Caco-2 (cell line): ENCODE data around the gene PEX6. TPM values are rescaled to one million over a fixed set of nuclear protein-coding genes. Genes with fewer than 3 reads are reported as not detected.

Experiments used
- BruUV-seq: library from RNA; stranded (reverse); fragments of 400-500 nt; replicated peaks from 2 replicates; lab custom pipeline; 2021; lab: Mats Ljungman, UMichigan
- CTCF ChIA-PET: fragments of 300-600 bp; sonication (Branson Sonifier 250); formaldehyde crosslinking; loops from one replicate; lab custom pipeline; 2022; ENCODE audit warnings: antibody characterized with exemption; lab: Charles Lee
- POLR2A ChIA-PET: fragments of 300-600 bp; sonication (Branson Sonifier 250); formaldehyde crosslinking; loops from one replicate; lab custom pipeline; 2022; ENCODE audit warnings: antibody characterized with exemption; lab: Charles Lee
- DNase-seq, 2 experiments: peaks; one replicate each; pipeline versions ENCODE4 v3.0.0 to v3.0.0-alpha.2; 2020 to 2022
- H3K27me3 ChIP-seq: replicated peaks from 2 replicates; pipeline ENCODE4 v1.6.0; 2011; ENCODE audit warnings: low read length; ENCODE audit not compliant: control insufficient read depth, insufficient read depth
- H3K36me3 ChIP-seq: 2 replicates; pipeline ENCODE4 v1.5.1; 2011; ENCODE audit warnings: low read length; ENCODE audit not compliant: control insufficient read depth, insufficient read depth
- H3K4me1 ChIP-seq: fragments of 250-450 bp; sonication (Bioruptor Pico); 2 replicates; pipeline ENCODE4 v1.5.1; 2020; ENCODE audit warnings: mild to moderate bottlenecking
- H3K4me3 ChIP-seq: 2 replicates; pipeline ENCODE4 v1.5.1; 2011; ENCODE audit warnings: low read depth, mild to moderate bottlenecking, control low read depth, low read length
- H3K9me3 ChIP-seq: fragments of 250-450 bp; sonication (Bioruptor Pico); 2 replicates; pipeline ENCODE4 v1.5.1; 2020; ENCODE audit warnings: mild to moderate bottlenecking, moderate library complexity
- H3K27ac Mint-ChIP-seq: one replicate; pipeline ENCODE4 v1.8.0; 2022; ENCODE audit warnings: mixed read lengths; ENCODE audit not compliant: unreplicated experiment
- H3K27me3 Mint-ChIP-seq: one replicate; pipeline ENCODE4 v1.8.0; 2022; ENCODE audit warnings: mixed read lengths; ENCODE audit not compliant: insufficient read depth, unreplicated experiment
- H3K36me3 Mint-ChIP-seq: one replicate; pipeline ENCODE4 v1.8.0; 2022; ENCODE audit warnings: mild to moderate bottlenecking, mixed read lengths; ENCODE audit not compliant: insufficient read depth, unreplicated experiment
- H3K4me1 Mint-ChIP-seq: one replicate; pipeline ENCODE4 v1.8.0; 2022; ENCODE audit warnings: low read depth, mixed read lengths; ENCODE audit not compliant: unreplicated experiment
- H3K4me3 Mint-ChIP-seq: one replicate; pipeline ENCODE4 v1.8.0; 2022; ENCODE audit warnings: mild to moderate bottlenecking, moderate library complexity, mixed read lengths; ENCODE audit not compliant: unreplicated experiment
- H3K9me3 Mint-ChIP-seq: one replicate; pipeline ENCODE4 v1.8.0; 2022; ENCODE audit warnings: mixed read lengths; ENCODE audit not compliant: unreplicated experiment
- intact Hi-C: fragments of 100-400 bp; cut with micrococcal nuclease; formaldehyde crosslinking; loops from one replicate; pipeline ENCODE4 v1.10.0; 2022; ENCODE audit not compliant: unreplicated experiment
- total RNA-seq: library from RNA; stranded (reverse); gene quantifications from 2 replicates; pipeline ENCODE4 v1.2.3, GENCODE V29; 2022
- TF ChIP-seq, protein P1 (sequence below), 2 experiments: fragments of 200-600 bp in 1 of 2; IDR thresholded peaks; 1 replicate in 1 of 2; 2 replicates in 1 of 2; pipeline versions ENCODE4 v1.5.1 to v1.8.0; 2011 to 2022; ENCODE audit warnings: antibody characterized with exemption in 1 of 2, control low read depth in 1 of 2, inconsistent platforms in 1 of 2, low read depth in 1 of 2, low read length in 1 of 2, mild to moderate bottlenecking in 1 of 2, moderate library complexity in 1 of 2; ENCODE audit not compliant: insufficient read depth in 1 of 2, severe bottlenecking in 1 of 2, unreplicated experiment in 1 of 2

The PEX6 gene
- total RNA-seq, 1 experiment from 2014 or later: 6.9 TPM

DNA sequence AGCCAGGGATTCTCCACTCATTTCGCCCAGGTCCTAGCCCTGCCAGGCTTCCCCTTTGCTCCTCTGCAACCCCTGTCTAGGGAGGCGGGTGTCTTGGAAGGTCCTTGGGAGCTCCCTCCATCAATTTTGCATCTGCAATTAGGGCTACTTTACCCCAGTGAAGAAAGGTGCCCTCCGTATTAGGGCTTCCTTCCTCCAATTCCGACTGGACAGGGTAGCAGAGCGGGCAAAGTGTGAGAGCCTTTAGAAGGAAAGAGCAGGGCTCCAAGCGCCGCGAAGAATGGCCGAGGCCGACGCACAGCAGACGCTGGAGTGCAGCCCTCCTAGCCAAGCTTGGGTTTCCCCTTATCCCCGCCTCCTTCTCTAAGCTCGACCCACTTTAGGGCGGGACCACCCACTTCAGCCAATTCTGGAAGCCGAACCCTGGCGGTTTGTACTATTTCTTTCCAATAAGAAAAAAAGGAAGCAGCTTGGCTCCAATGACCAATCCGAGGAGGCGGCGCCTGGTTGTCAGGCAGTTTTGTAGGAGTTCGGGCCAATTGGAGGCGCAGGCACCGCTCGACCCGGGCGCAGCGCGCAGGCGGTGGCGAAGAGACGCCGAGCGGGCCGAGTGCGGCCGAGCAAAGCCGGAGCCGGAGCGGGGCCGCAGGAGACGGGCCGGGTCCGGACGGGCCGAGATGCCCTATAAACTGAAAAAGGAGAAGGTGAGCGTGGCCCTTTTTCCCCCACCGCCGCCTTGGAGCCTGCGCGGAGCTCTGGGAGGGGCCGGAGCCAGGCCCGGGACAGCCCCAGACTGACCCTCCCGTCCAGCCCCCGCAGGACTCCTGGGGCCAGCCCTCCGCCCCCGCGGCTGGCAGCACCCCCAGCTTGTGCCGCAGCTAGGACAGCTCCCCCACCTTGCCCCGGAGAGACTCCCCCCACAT is 5.3 kb upstream of the PEX6 start, which contains the start of gene PPP2R5D:
Gene PPP2R5D (plus strand): TSS at position 570 of the 923 bp plus-strand sequence. CDS start 108 bp downstream, at position 678.
- Mint-ChIP-seq H3K4me1 (peaks cover 36% of the 10 kb centered on the region), H3K36me3 (peaks cover 2% of the 10 kb centered on the region), H3K27ac (peak within 1 kb of the TSS; percentile 87), H3K4me3 (peak within 1 kb of the TSS; percentile 91), H3K27me3 (no peaks in the 10 kb centered on the region), H3K9me3 (no peaks in the 10 kb centered on the region)
- POLR2A ChIA-PET: interaction anchor here (0.6 to 1.7 kb wide), 20 partner anchors 9 to 494 kb away, joined by 3 to 24 read pairs (median 4); partner anchors contain the start of genes CNPY3, CUL7, KLC4 and KLHDC3
- no peaks in the 10 kb centered on the region for H3K4me1 ChIP-seq
- DNase-seq: peak; percentile 97
- H3K27me3 ChIP-seq: no peaks in the 10 kb centered on the region
- TF ChIP-seq, protein P1, sequence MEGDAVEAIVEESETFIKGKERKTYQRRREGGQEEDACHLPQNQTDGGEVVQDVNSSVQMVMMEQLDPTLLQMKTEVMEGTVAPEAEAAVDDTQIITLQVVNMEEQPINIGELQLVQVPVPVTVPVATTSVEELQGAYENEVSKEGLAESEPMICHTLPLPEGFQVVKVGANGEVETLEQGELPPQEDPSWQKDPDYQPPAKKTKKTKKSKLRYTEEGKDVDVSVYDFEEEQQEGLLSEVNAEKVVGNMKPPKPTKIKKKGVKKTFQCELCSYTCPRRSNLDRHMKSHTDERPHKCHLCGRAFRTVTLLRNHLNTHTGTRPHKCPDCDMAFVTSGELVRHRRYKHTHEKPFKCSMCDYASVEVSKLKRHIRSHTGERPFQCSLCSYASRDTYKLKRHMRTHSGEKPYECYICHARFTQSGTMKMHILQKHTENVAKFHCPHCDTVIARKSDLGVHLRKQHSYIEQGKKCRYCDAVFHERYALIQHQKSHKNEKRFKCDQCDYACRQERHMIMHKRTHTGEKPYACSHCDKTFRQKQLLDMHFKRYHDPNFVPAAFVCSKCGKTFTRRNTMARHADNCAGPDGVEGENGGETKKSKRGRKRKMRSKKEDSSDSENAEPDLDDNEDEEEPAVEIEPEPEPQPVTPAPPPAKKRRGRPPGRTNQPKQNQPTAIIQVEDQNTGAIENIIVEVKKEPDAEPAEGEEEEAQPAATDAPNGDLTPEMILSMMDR (IDR thresholded peaks at IDR 0.05; ENCODE audit: insufficient read depth in 1 of 2, low read depth in 1 of 2, low read length in 1 of 2, severe bottlenecking in 1 of 2, unreplicated experiment in 1 of 2): no peak
- no peaks in the 10 kb centered on the region for H3K9me3 ChIP-seq
- intact Hi-C loops: loop anchor here (1.0 to 10.0 kb wide), 2 partner anchors 54 to 79 kb away; no protein-coding TSS in a partner anchor
- CTCF ChIA-PET: interaction anchor here (0.7 to 0.9 kb wide), 4 partner anchors 12 to 245 kb away, joined by 3 to 6 read pairs (median 4); partner anchors contain the start of genes CNPY3 and DNPH1
- H3K36me3 ChIP-seq: peaks cover 1% of the 10 kb centered on the region; the same call in 1 of the 2 replicates
- H3K4me3 ChIP-seq: peak within 1 kb of the TSS; percentile 66
- BruUV-seq: no TSS peak

DNA sequence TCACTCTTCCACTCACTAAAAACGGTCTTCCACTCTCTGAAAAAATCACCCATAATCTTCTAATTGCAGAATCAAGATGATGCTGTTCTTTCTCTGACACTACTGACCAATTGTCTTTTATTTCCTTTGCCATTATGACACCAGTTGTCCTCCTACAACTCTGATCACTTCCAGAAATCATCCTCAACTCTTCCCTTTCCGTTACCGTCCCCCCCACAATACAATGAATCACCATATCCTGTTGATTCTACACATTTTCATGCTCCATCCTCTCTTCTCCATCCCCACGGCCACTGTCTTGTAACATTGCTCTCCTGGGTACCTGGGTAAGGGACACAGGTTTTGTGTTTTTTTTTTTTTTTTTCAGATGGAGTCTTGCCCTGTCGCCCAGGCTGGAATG is 2.9 kb upstream of the PEX6 start:
- Histone ChIP-seq H3K4me3 (no peak overlapping the region), H3K36me3 (no peaks in the 10 kb centered on the region), H3K27me3 (no peaks in the 10 kb centered on the region), H3K4me1 (no peaks in the 10 kb centered on the region), H3K9me3 (no peaks in the 10 kb centered on the region)
- Mint-ChIP-seq H3K27me3 (no peaks in the 10 kb centered on the region), H3K4me1 (peaks cover 27% of the 10 kb centered on the region), H3K9me3 (no peaks in the 10 kb centered on the region), H3K27ac (no peak overlapping the region), H3K36me3 (peaks cover 15% of the 10 kb centered on the region), H3K4me3 (no peak overlapping the region)
- ChIA-PET POLR2A (no interaction called here), CTCF (no interaction called here)
- BruUV-seq: no TSS peak
- TF ChIP-seq, protein P1 (IDR thresholded peaks at IDR 0.05; ENCODE audit: insufficient read depth in 1 of 2, low read depth in 1 of 2, low read length in 1 of 2, severe bottlenecking in 1 of 2, unreplicated experiment in 1 of 2): no peak
- intact Hi-C loops: loop anchor here (10.0 kb wide), 1 partner anchor 77 kb away; no protein-coding TSS in a partner anchor
- no peak for DNase-seq

- Mint-ChIP-seq H3K4me3 (peak overlapping the region; percentile 83), H3K27ac (peak overlapping the region; percentile 86), H3K27me3 (no peaks in the 10 kb centered on the region), H3K36me3 (peaks cover 21% of the 10 kb centered on the region), H3K9me3 (no peaks in the 10 kb centered on the region), H3K4me1 (peaks cover 13% of the 10 kb centered on the region)
- POLR2A ChIA-PET: interaction anchor here (0.8 to 2.0 kb wide), 3 partner anchors 15 to 50 kb away, joined by 3 to 10 read pairs (median 4); partner anchors contain the start of gene CNPY3
- Histone ChIP-seq H3K27me3 (no peaks in the 10 kb centered on the region), H3K4me3 (peak overlapping the region; percentile 73), H3K9me3 (no peaks in the 10 kb centered on the region), H3K36me3 (no peaks in the 10 kb centered on the region), H3K4me1 (no peaks in the 10 kb centered on the region)
- TSS peak; percentile 74 for BruUV-seq
- CTCF ChIA-PET: interaction anchor here (0.6 to 0.7 kb wide), 2 partner anchors 23 to 34 kb away, joined by 3 read pairs; partner anchors contain the start of genes KLHDC3 and MEA1
- intact Hi-C loops: loop anchor here (1.0 to 10.0 kb wide), 2 partner anchors 50 to 75 kb away; partner anchors contain the start of gene CNPY3
- TF ChIP-seq, protein P1 (IDR thresholded peaks at IDR 0.05; ENCODE audit: insufficient read depth in 1 of 2, low read depth in 1 of 2, low read length in 1 of 2, severe bottlenecking in 1 of 2, unreplicated experiment in 1 of 2): no peak
- DNase-seq: no peak
Observed at GRCh38 chr6:42979523-42980177, 669 bp upstream of the PEX6 start.
